Nephron progenitor cell (in vitro differentiated cells): ENCODE results near the gene MSMO1.

ENCODE experiments used
- DNase-seq: peaks from one replicate; pipeline ENCODE4 v3.0.0; 2021
- H3K27ac Mint-ChIP-seq: 2 replicates; pipeline ENCODE4 v1.8.0; 2021; ENCODE audit warnings: mild to moderate bottlenecking, moderate library complexity, mixed read lengths
- H3K27me3 Mint-ChIP-seq: 2 replicates; pipeline ENCODE4 v1.8.0; 2021; ENCODE audit warnings: mild to moderate bottlenecking, low read depth, mixed read lengths; ENCODE audit not compliant: poor library complexity
- H3K36me3 Mint-ChIP-seq: 2 replicates; pipeline ENCODE4 v1.8.0; 2021; ENCODE audit warnings: low read depth, mixed read lengths
- H3K4me1 Mint-ChIP-seq: 2 replicates; pipeline ENCODE4 v1.8.0; 2021; ENCODE audit warnings: mixed read lengths
- H3K4me3 Mint-ChIP-seq: 2 replicates; pipeline ENCODE4 v1.8.0; 2021; ENCODE audit warnings: mild to moderate bottlenecking, moderate library complexity, mixed read lengths
- H3K9me3 Mint-ChIP-seq: 2 replicates; pipeline ENCODE4 v1.8.0; 2021; ENCODE audit warnings: mild to moderate bottlenecking, moderate library complexity, mixed read lengths
- CTCF ChIP-seq: fragments of 200-600 bp; sonication (generic); IDR thresholded peaks from 2 replicates; pipeline ENCODE4 v1.5.0; 2021; ENCODE audit warnings: antibody characterized with exemption

The MSMO1 gene

GRCh38 chr4:165385126-165385525, 57.7 kb downstream of the MSMO1 start:
- DNase-seq, result no peak
- Mint-ChIP-seq H3K27me3 (peaks cover 25% of the 10 kb centered on the region), H3K4me1 (peaks cover 6% of the 10 kb centered on the region), H3K36me3 (no peaks in the 10 kb centered on the region), H3K27ac (no peak overlapping the region), H3K4me3 (no peak overlapping the region), H3K9me3 (no peaks in the 10 kb centered on the region)
- no peak for TF ChIP-seq CTCF

DNA sequence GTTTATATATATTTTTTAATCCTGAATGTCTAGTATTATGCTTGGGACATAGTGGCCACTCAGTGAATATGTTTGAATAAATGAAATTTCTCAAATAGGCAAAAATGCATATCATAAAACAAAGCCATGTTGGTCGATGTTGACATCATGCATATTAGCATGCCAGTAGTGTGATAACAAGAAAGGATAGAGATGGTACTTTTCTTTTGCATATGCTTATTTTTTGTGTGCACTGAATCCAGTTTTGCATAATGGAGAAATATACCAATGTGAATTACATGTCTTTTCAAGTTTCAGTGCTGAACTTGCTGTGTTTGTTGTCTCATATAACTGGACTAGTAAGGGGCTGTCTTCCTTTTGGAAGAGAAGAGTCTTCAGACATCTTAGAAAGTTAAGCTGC, 58.9 kb downstream of the MSMO1 start:
- peaks cover 5% of the 10 kb centered on the region for H3K4me1 Mint-ChIP-seq
- H3K36me3 Mint-ChIP-seq, result no peaks in the 10 kb centered on the region
- H3K4me3 Mint-ChIP-seq, result no peak overlapping the region
- H3K9me3 Mint-ChIP-seq, result no peaks in the 10 kb centered on the region
- no peak overlapping the region for H3K27ac Mint-ChIP-seq
- peaks cover 14% of the 10 kb centered on the region for H3K27me3 Mint-ChIP-seq
- no peak for DNase-seq
- TF ChIP-seq CTCF, result no peak

- no peaks in the 10 kb centered on the region for H3K4me1 Mint-ChIP-seq
- no peak overlapping the region for H3K4me3 Mint-ChIP-seq
- no peaks in the 10 kb centered on the region for H3K9me3 Mint-ChIP-seq
- no peaks in the 10 kb centered on the region for H3K36me3 Mint-ChIP-seq
- H3K27me3 Mint-ChIP-seq, result peaks cover 8% of the 10 kb centered on the region
- no peak overlapping the region for H3K27ac Mint-ChIP-seq
- no peak for TF ChIP-seq CTCF
- no peak for DNase-seq
These were observed 61.3 kb downstream of the MSMO1 start for GRCh38 chr4:165388756-165389155.
